HCT116 (cell line): ENCODE data around the gene KCTD14. TPM values are rescaled to one million over a fixed set of nuclear protein-coding genes. Genes with fewer than 3 reads are reported as not detected.

Experiments used
- ATAC-seq: fragments of 200-7000 bp; cut with Tn5 transposase; 2 replicates; pipeline ENCODE4 v1.9.1; 2020; ENCODE audit warnings: mild to moderate bottlenecking, moderate library complexity
- BruUV-seq: library from RNA; stranded (reverse); fragments of 400-500 nt; replicated peaks from 2 replicates; lab custom pipeline; 2021; lab: Mats Ljungman, UMichigan
- CTCF ChIA-PET: fragments of 300-600 bp; sonication (Branson Sonifier 250); formaldehyde crosslinking; loops from one replicate; lab custom pipeline; 2021; ENCODE audit warnings: antibody characterized with exemption; lab: Charles Lee
- POLR2A ChIA-PET: fragments of 300-600, 350-600 bp; sonication (Branson Sonifier 250); formaldehyde crosslinking; loops from one replicate; lab custom pipeline; 2021; ENCODE audit warnings: antibody characterized with exemption; lab: Charles Lee
- RAD21 ChIA-PET, 2 experiments: fragments of 300-600 bp; sonication (Branson Sonifier 250); formaldehyde crosslinking; loops; one replicate each; lab custom pipeline; 2023; ENCODE audit warnings: low total read pairs in 2 of 2; ENCODE audit not compliant: uncharacterized antibody in 2 of 2, unreplicated experiment in 2 of 2, low non-redundant PET in 1 of 2; lab: Charles Lee
- DNase-seq: peaks from one replicate; pipeline ENCODE4 v3.0.0-alpha.2; 2010; ENCODE audit warnings: low read depth, low spot score
- H2AFZ ChIP-seq: fragments of 200-600 bp; shearing (Covaris generic), sonication (generic); 2 replicates; pipeline ENCODE4 v1.6.1; 2017; ENCODE audit warnings: low read depth, mixed run types, mixed read lengths, antibody characterized with exemption, low read length; ENCODE audit not compliant: poor library complexity, severe bottlenecking
- H3K27ac ChIP-seq: 2 replicates; pipeline ENCODE4 v1.5.1; 2012; ENCODE audit warnings: low read depth, low read length
- H3K27me3 ChIP-seq: fragments of 200-600 bp; sonication (generic); 2 replicates; pipeline ENCODE4 v1.6.1; 2016; ENCODE audit warnings: mixed run types, low read length, mixed read lengths; ENCODE audit not compliant: insufficient read depth
- H3K36me3 ChIP-seq, 2 experiments: fragments of 200-500 bp in 1 of 2; fragments of 200-600 bp in 1 of 2; sonication (Bioruptor generic) in 1 of 2; sonication (generic) in 1 of 2; 2 replicates each; pipeline versions ENCODE4 v1.5.1 to v1.6.1; 2014 to 2016; ENCODE audit warnings: low read length in 2 of 2, inconsistent platforms in 1 of 2, mixed read lengths in 1 of 2, mixed run types in 1 of 2; ENCODE audit not compliant: insufficient read depth in 2 of 2, control insufficient read depth in 1 of 2
- H3K4me1 ChIP-seq, 2 experiments: fragments of 200-600 bp in 1 of 2; sonication (generic) in 1 of 2; 2 replicates each; pipeline versions ENCODE4 v1.5.1 to v1.6.1; 2012 to 2017; ENCODE audit warnings: low read length in 2 of 2, inconsistent platforms in 1 of 2, mild to moderate bottlenecking in 1 of 2, mixed read lengths in 1 of 2, mixed run types in 1 of 2, moderate library complexity in 1 of 2; ENCODE audit not compliant: insufficient read depth in 2 of 2, control insufficient read depth in 1 of 2
- H3K4me2 ChIP-seq: fragments of 200-600 bp; sonication (generic); 2 replicates; pipeline ENCODE4 v1.6.1; 2017; ENCODE audit warnings: mixed run types, low read length, mixed read lengths
- H3K4me3 ChIP-seq, 2 experiments: fragments of 200-600 bp in 1 of 2; sonication (generic) in 1 of 2; replicated peaks in 1 of 2; 2 replicates each; pipeline ENCODE4 v1.5.1; 2011 to 2016; ENCODE audit warnings: low read length in 2 of 2, control low read depth in 1 of 2, low read depth in 1 of 2, mild to moderate bottlenecking in 1 of 2, mixed read lengths in 1 of 2, mixed run types in 1 of 2
- H3K79me2 ChIP-seq: fragments of 200-600 bp; sonication (generic); 2 replicates; pipeline ENCODE4 v1.6.1; 2017; ENCODE audit warnings: mild to moderate bottlenecking, mixed run types, low read length, moderate library complexity, mixed read lengths; ENCODE audit not compliant: insufficient read depth
- H3K9ac ChIP-seq: fragments of 200-600 bp; sonication (generic); 2 replicates; pipeline ENCODE4 v1.6.1; 2016; ENCODE audit warnings: low read length, mixed read lengths
- H3K9me2 ChIP-seq: fragments of 200-600 bp; sonication (generic), shearing (Covaris generic); 2 replicates; pipeline ENCODE4 v1.6.1; 2017; ENCODE audit warnings: mixed run types, mild to moderate bottlenecking, moderate library complexity; ENCODE audit not compliant: insufficient read depth
- H3K9me3 ChIP-seq, 2 experiments: fragments of 200-500 bp in 1 of 2; fragments of 200-600 bp in 1 of 2; sonication (Bioruptor generic) in 1 of 2; sonication (generic) in 1 of 2; 2 replicates each; pipeline ENCODE4 v1.6.1; 2014 to 2017; ENCODE audit warnings: low read length in 2 of 2, mixed read lengths in 2 of 2, inconsistent platforms in 1 of 2, low read depth in 1 of 2, mild to moderate bottlenecking in 1 of 2, mixed run types in 1 of 2, moderate library complexity in 1 of 2; ENCODE audit not compliant: control insufficient read depth in 1 of 2, insufficient read depth in 1 of 2
- H4K20me1 ChIP-seq: fragments of 200-600 bp; sonication (generic), shearing (Covaris generic); 2 replicates; pipeline ENCODE4 v1.6.1; 2017; ENCODE audit warnings: mixed run types, mild to moderate bottlenecking, moderate library complexity; ENCODE audit not compliant: insufficient read depth
- ELF1 ChIP-seq: IDR thresholded peaks from 2 replicates; pipeline ENCODE4 v1.6.1; 2012; ENCODE audit warnings: low read depth, borderline replicate concordance
- EZH2 ChIP-seq: fragments of 200-600 bp; sonication (generic); IDR thresholded peaks from 2 replicates; pipeline ENCODE4 v1.6.1; 2017; ENCODE audit warnings: antibody characterized with exemption, mixed run types
- EZH2phosphoT487 ChIP-seq: fragments of 200-600 bp; IDR thresholded peaks from 2 replicates; pipeline ENCODE4 v1.6.1; 2018; ENCODE audit warnings: antibody characterized with exemption, borderline replicate concordance
- JUND ChIP-seq: IDR thresholded peaks from 2 replicates; pipeline ENCODE4 v1.6.1; 2012
- SIN3A ChIP-seq: IDR thresholded peaks from 2 replicates; pipeline ENCODE4 v1.6.1; 2012; ENCODE audit warnings: low read depth
- TCF7L2 ChIP-seq: IDR thresholded peaks from 2 replicates; pipeline ENCODE4 v1.7.0; 2011; ENCODE audit warnings: borderline replicate concordance, inconsistent platforms; ENCODE audit not compliant: insufficient read depth, insufficient read length; ENCODE audit errors: extremely low read depth
- YY1 ChIP-seq: IDR thresholded peaks from 2 replicates; pipeline ENCODE4 v1.6.1; 2011; ENCODE audit warnings: low read length, low read depth, moderate library complexity, mild to moderate bottlenecking; ENCODE audit not compliant: insufficient replicate concordance; ENCODE audit errors: extremely low read depth
- intact Hi-C: fragments of 100-400 bp; cut with micrococcal nuclease; formaldehyde crosslinking; loops from 2 replicates; pipeline ENCODE4 v1.10.0; 2022
- total RNA-seq: library from RNA; stranded (reverse); gene quantifications from one replicate; pipeline ENCODE4 v1.2.1, GENCODE V29; 2021; ENCODE audit not compliant: unreplicated experiment
- TF ChIP-seq, protein P1 (sequence below), 3 experiments: fragments of 200-600 bp in 1 of 3; sonication (generic) in 1 of 3; IDR thresholded peaks in 2 of 3; conservative IDR thresholded peaks in 1 of 3; 2 replicates each; pipeline ENCODE4 v1.5.1; 2012 to 2017; ENCODE audit warnings: low read depth in 2 of 3, low read length in 2 of 3, antibody characterized with exemption in 1 of 3, borderline replicate concordance in 1 of 3, control low read depth in 1 of 3, mild to moderate bottlenecking in 1 of 3, mixed read lengths in 1 of 3, mixed run types in 1 of 3, moderate library complexity in 1 of 3; ENCODE audit not compliant: insufficient read depth in 1 of 3

The KCTD14 gene
- total RNA-seq, 1 experiment from 2014 or later = 15.2 TPM

DNA sequence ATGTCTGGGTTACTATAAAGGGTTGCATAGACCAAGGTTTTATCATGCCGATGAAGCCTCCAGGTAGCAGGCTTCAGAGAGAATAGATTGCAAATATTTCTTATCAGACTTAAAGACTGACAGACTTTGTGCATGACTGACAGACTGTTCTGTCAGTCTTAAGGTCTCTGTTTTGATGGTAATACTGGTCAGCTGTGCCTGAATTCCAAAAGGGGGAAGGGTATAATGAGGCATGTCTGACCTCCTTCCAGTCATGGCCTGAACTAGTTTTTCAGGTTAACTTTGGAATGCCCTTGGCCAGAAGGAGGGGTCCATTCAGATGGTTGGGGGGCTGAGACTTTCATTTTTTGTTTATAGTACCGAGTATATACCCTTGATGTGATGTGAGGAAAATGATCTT, 4.7 kb upstream of the KCTD14 start:
- H3K4me3 ChIP-seq = 0 out of 4 replicates have a peak overlapping the region, but pooled peaks of 1 of the 2 experiments have one; percentile 24

DNA sequence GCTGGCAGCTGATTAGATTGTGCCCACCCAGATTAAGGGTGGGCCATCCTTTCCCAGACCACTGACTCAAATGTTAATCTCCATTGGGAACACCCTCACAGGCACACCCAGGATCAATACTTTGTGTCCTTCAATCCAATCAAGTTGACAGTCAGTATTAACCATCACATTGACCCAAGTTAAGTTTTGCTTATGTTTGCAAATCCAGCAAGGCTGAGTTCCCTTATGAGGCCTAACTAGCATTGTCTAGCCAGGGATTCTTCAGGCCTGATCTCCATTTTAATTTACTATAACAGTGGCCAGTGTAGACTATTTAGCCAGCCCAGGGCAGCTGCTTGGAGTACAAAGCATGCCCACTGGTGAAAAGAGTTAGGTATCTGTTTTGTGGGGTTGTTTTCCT, 2.3 kb upstream of the KCTD14 start:
- ChIA-PET RAD21 (no interaction called here), CTCF (interaction anchor here (1.3 kb wide), 1 partner anchor 31 kb away, joined by 3 read pairs; the partner anchor contains the start of gene INTS4), POLR2A (no interaction called here)
- H3K36me3 ChIP-seq = no peaks in the 10 kb centered on the region
- H3K4me3 ChIP-seq = no peak overlapping the region
- H3K27me3 ChIP-seq = no peaks in the 10 kb centered on the region
- peaks cover 16% of the 10 kb centered on the region; the same call in 1 of the 2 replicates for H3K79me2 ChIP-seq
- no peaks in the 10 kb centered on the region for H3K9me3 ChIP-seq
- H3K9me2 ChIP-seq = no peaks in the 10 kb centered on the region
- no TSS peak for BruUV-seq
- TF ChIP-seq, protein P1, sequence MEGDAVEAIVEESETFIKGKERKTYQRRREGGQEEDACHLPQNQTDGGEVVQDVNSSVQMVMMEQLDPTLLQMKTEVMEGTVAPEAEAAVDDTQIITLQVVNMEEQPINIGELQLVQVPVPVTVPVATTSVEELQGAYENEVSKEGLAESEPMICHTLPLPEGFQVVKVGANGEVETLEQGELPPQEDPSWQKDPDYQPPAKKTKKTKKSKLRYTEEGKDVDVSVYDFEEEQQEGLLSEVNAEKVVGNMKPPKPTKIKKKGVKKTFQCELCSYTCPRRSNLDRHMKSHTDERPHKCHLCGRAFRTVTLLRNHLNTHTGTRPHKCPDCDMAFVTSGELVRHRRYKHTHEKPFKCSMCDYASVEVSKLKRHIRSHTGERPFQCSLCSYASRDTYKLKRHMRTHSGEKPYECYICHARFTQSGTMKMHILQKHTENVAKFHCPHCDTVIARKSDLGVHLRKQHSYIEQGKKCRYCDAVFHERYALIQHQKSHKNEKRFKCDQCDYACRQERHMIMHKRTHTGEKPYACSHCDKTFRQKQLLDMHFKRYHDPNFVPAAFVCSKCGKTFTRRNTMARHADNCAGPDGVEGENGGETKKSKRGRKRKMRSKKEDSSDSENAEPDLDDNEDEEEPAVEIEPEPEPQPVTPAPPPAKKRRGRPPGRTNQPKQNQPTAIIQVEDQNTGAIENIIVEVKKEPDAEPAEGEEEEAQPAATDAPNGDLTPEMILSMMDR (IDR thresholded peaks at IDR 0.05 in 2 of 3, conservative IDR thresholded peaks at IDR 0.05 in 1 of 3; ENCODE audit: borderline replicate concordance in 1 of 3, insufficient read depth in 1 of 3, low read depth in 2 of 3, low read length in 2 of 3) = no peak
- TF ChIP-seq EZH2 (no peak), JUND (no peak)
- intact Hi-C loops = no loop called here
- no peak overlapping the region for H3K27ac ChIP-seq
- H3K4me1 ChIP-seq = peaks cover 36 to 61% of the 10 kb centered on the region in 2 experiments
- ATAC-seq (no peak), DNase-seq (no peak)
- H4K20me1 ChIP-seq = no peaks in the 10 kb centered on the region
- no peak overlapping the region for H2AFZ ChIP-seq
- no peak overlapping the region for H3K9ac ChIP-seq
- no peak overlapping the region for H3K4me2 ChIP-seq

More for the DNA sequence above, 4.7 kb upstream of the KCTD14 start:
- H3K79me2 ChIP-seq = peaks cover under 1% of the 10 kb centered on the region; the same call in 1 of the 2 replicates
- no peak overlapping the region for H3K9ac ChIP-seq
- no peak overlapping the region for H3K27ac ChIP-seq
- no peak for ATAC-seq
- H3K9me2 ChIP-seq = no peaks in the 10 kb centered on the region
- POLR2A ChIA-PET = no interaction called here
- H3K4me1 ChIP-seq = peaks cover 46 to 56% of the 10 kb centered on the region in 2 experiments
- no peak for TF ChIP-seq JUND
- TF ChIP-seq EZH2 = no peak
- no peak for TF ChIP-seq ELF1
- TF ChIP-seq, protein P1 (IDR thresholded peaks at IDR 0.05 in 2 of 3, conservative IDR thresholded peaks at IDR 0.05 in 1 of 3; ENCODE audit: borderline replicate concordance in 1 of 3, insufficient read depth in 1 of 3, low read depth in 2 of 3, low read length in 2 of 3) = no peak
- TF ChIP-seq YY1 = no peak
- no peak for TF ChIP-seq SIN3A
- TF ChIP-seq TCF7L2 = no peak
- no peak for TF ChIP-seq EZH2phosphoT487
- TF ChIP-seq, all 23 proteins: peak for 0
- Histone ChIP-seq H3K36me3 (no peaks in the 10 kb centered on the region), H2AFZ (no peak overlapping the region), H3K9me3 (no peaks in the 10 kb centered on the region), H3K27me3 (no peaks in the 10 kb centered on the region), H3K4me2 (peak overlapping the region; percentile 60), H4K20me1 (no peaks in the 10 kb centered on the region)
- CTCF ChIA-PET = no interaction called here
- intact Hi-C loops = no loop called here
- DNase-seq = no peak
- BruUV-seq = no TSS peak
- RAD21 ChIA-PET = no interaction called here
